GM19351 (cell line): ENCODE data around the gene KIF26A.

Source experiments
- ATAC-seq: cut with Tn5 transposase; IDR thresholded peaks from one replicate; pipeline ENCODE4 v1.9.1; 2021; ENCODE audit warnings: mild to moderate bottlenecking, moderate library complexity; ENCODE audit not compliant: unreplicated experiment

KIF26A gene

GRCh38 chr14:104138098-104138717, at the start of gene KIF26A:
TSS of gene KIF26A (plus strand) at chr14:104138587. CDS start at chr14:104138723, 136 bp downstream.
- ATAC-seq, result no peak

- ATAC-seq, result no peak
Observed at GRCh38 chr14:104090071-104090748, 48.2 kb upstream of the KIF26A start.

GRCh38 chr14:104091061-104091926, 47.1 kb upstream of the KIF26A start:
- ATAC-seq, result no peak

GRCh38 chr14:104091927-104092771, 46.2 kb upstream of the KIF26A start:
- ATAC-seq, result no peak

GRCh38 chr14:104092931-104093365, 45.4 kb upstream of the KIF26A start:
- ATAC-seq, result no peak

GRCh38 chr14:104093366-104094055, 44.9 kb upstream of the KIF26A start:
- ATAC-seq, result no peak

GRCh38 chr14:104094056-104094708, 44.2 kb upstream of the KIF26A start:
- ATAC-seq, result no peak

- no peak for ATAC-seq
Observed at GRCh38 chr14:104094709-104095425, 43.5 kb upstream of the KIF26A start.

GRCh38 chr14:104095426-104096310, 42.7 kb upstream of the KIF26A start:
- ATAC-seq, result no peak

- ATAC-seq, result no peak
Observed at GRCh38 chr14:104096318-104096717, 42.1 kb upstream of the KIF26A start.

GRCh38 chr14:104096751-104097700, 41.4 kb upstream of the KIF26A start:
- ATAC-seq, result no peak

- ATAC-seq, result no peak
Observed at GRCh38 chr14:104098272-104099095, 39.9 kb upstream of the KIF26A start.

- no peak for ATAC-seq
Observed at GRCh38 chr14:104099096-104100041, 39.0 kb upstream of the KIF26A start.

GRCh38 chr14:104100171-104101085, 38.0 kb upstream of the KIF26A start:
- ATAC-seq, result no peak
